SIG-M5 treated with dmso at 0.1 percent for 504 hours (cell line): ENCODE results near the gene PLPP2.
A peak's percentile ranks its signal among the peaks of the same experiment; 100 is the strongest.

Source experiments
- DNase-seq: peaks from one replicate; lab custom pipeline; 2025; ENCODE audit not compliant: unreplicated experiment; lab: John Stamatoyannopoulos, UW

Gene PLPP2

DNA sequence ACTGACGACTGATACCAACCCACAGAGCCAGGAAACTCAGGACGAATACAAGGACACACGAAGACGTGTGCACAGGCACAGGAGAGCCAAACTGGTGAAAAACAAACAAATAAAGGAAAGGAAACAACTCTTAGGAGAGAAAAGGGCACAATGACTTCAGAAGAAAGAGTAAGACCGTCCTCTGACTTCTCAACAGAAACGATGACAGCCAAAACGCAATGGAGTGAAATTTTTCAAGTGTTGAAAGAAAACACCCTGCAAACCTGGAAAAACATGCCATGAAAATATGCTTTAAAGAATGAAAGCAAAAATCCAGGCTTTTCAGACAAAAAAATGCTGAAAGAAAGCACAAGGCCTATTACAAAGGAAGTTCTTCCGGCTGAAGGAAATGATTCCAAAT, 24.6 kb upstream of the PLPP2 start:
- DNase-seq, result no peak

DNA sequence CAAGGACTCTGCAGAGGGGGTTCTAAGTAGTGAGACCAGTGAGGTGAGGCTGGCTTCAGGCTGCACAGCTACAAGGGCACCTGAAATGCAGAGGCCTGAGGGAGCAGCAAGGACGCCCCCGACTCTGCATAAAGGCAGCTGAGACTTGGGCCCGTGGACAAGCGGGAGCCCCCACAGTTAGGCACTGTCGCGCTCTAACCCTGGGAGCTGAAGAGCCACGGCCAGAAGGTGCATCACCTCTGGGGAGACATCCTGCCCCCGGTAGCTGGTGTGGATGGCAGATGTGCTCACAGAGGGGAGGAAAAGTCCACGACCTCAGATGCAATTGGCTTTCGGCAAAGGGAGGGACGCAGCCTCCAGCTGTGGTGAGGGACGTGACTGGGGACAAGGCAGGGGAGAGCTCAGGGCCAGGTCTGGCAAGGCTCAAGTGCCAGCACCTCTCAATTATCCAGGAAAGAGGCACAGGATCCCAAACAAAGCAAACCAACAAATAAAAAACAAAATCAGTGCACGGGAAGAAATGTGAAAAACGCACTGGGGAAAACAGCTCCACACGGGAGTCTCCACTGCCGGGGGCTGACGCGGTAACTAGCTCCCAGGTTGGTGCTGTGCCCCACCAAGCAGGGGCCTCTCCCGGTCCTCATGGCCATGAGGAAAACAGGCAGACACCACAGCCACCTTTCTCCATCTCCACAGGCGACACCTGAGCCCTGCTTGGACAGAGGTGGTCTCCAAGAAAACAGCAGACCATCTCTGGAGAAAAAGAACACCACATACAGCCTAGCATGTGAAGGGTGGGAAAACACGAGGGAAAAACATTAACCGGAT, 23.0 kb upstream of the PLPP2 start:
- no peak for DNase-seq

DNA sequence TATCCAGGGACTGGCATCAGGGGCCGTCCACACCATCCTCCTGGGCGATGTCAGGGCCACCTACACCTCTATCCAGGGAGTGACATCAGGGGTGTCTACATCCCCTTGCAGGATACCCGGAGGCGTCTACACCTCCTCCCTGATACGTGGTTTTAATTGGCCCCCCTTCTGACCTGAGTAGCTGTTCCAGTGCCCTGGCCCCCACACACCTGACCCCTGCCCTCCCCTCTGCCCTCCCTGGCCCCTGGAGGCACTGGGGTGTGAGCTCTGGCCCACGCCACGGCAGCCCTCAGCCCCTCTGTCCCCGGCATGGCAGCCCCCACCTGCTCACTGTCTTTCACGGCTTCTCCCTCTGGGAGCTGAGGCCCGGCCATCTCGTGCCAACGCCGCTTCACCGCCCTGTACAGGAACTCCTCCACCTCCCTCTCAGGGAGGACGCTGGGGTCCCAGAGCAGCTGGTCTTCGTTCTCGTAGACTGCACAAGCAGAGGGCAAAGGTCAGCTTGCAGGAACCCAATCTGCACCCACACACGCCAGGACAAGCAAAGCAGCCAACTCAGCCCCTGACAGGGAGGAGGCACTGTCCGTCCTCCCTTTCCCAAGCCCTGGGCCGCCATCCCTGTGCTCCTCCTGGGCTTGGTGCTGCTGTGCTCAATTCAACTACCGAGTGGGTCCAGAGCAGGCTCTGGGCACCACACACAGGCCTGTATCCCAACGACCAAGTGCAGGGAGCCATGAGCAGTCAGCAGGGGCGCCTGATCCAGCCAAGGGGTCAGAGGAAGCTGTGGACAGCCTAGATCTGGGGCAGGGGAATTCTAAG, 22.2 kb upstream of the PLPP2 start:
- DNase-seq, result no peak

DNA sequence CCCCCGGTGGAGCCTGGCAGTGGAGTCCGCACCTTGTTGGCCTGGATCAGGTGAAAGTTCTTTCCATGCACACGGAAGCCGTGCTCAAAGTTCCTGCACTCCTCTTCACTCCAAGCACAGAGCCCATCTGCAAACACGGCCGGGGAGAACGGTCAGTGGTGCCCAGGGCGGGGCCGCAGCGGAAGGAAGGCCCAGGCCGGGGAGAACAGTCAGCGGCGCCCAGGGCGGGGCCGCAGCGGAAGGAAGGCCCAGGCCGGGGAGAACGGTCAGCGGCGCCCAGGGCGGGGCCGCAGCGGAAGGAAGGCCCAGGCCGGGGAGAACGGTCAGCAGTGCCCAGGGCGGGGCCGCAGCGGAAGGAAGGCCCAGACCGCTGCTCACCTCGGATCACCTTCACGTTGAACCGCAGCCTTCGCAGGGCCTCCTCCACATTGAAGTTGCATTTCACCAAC, 20.6 kb upstream of the PLPP2 start:
- DNase-seq, result no peak

DNA sequence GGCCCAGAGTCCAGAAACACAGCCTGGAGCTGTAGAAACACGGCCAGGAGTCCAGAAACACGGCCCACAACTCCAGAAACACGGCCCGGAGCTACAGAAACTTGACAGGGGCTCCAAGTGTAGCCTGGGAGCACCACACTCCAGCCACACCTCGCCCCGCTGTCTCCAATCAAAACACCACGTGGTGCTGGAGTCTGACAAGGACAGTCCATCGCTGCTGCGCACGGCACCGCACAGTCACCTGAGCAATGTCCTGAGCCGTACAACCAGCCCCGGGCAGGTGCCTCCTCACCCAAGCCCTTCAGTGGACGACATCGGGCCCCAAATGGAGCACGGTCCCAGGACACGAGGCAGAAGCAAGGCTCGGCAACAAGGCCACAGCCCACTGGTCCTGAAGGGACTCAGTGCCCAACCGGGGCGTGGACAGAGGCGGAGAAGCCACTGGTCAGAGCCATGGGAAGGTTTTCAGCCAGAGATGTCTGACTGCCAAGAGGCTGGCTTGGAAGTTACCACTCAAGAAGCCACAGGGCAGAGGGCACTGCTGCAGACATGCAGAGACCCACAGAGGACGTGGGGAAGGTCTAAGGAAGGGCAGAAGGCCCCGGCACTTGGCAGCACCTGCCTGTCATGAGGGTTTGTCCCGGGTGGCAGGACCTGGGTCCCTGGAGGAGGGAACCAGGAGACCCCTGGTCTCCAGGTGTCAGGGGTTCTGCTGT, 19.7 kb upstream of the PLPP2 start:
- no peak for DNase-seq

DNA sequence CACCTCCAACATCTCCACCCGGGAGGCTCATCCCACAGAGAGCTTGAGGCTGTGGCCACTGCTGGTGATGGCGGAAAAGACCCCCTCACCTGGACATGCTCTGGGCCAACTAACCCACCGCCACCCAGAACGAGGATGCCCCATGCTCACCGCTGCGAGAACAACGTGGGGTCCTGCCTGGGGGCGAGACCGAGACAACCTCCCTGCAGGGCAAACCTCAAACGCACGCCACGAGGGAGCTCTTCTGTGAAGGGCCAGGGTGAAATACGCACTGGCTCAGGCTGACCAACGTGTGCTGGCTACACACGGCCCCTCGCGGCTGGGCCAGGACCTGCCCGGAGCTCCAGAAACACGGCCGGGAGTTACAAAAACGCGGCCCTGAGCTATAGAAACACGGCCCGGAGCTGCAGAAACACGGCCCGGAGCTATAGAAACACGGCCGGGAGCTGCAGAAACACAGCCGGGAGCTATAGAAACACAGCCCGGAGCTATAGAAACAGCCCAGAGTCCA, 19.0 kb upstream of the PLPP2 start:
- DNase-seq, result no peak

DNA sequence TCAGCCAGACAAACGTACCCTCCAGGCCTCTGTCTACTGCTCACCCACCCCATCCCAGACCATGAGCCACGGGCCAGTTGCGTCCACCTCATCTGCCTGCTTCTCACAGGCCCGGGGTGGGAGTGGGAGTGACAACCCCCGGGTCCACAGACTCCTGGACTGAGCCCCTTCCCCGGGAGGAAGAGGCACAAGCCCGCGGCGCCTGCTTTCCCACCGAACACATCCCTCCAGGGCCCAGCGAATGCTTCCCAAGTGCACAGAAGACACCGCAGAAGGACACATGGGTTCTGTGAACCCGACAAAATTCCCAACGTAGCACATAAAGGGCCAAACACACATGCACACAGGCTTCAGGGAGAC, 18.0 kb upstream of the PLPP2 start:
- DNase-seq, result no peak

DNA sequence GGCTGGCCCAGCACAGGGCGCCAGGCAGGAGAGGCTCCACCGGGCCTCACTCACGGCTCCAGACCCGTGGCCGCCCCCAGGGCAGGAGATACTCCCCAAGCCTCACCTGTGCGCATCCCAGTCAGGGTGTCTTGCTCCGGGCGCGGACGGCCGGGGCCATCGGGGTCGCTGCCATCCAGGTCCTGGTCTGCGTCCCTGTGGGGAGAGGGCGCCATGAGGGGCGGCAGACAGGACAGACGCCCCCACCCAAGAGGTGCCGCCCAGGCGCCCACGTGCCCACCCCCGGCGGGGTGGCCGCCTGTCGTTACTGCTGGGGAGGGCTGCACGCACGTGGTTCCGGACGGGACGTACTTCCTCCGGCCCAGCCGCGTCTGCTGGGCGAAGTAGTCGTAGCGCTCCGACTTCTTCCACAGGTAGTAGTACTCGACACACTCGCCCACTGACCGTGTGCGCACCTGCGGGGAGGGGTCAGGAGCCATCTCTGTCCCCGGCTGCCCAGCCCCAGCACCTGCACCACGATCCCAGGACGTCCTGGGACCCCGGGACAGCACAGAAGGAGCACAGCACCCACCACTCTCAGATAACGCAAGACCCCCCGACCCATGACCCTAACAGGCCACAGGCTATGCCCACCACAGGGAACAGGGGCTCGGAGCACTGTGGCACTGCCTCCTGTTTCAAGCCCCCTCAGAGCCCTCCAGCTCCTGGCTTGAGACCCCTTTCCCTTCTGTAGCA, 17.4 kb upstream of the PLPP2 start:
- no peak for DNase-seq

DNA sequence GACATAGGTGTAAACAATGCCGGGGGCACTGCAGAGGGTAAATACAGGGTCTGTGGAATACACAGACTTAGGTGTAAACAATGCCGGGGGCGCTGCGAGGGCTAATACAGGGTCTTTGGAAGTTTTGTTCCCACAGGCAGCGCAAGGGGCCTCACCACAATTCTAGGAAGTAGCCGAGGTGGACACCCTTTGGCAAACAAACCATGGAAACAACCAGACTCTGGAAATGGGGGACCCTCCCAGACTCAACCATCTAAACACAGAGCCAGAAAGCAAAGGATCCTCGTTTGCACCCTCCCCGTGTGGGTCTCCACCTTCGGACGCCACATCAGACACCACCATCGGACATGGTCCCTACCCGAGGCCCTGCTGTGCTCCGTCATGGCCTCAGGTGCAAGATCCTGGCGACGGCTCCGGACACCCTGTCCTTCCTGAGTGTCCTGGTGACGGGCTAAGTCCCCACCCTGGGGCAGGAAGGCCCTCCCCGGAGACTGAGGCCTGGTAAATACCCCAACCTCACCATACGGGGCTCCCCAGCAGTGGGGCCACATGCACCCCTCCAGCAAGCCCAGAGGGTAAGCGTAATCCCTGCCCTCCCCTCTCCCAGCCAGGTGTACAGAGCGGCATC, 16.7 kb upstream of the PLPP2 start:
- DNase-seq, result no peak

DNA sequence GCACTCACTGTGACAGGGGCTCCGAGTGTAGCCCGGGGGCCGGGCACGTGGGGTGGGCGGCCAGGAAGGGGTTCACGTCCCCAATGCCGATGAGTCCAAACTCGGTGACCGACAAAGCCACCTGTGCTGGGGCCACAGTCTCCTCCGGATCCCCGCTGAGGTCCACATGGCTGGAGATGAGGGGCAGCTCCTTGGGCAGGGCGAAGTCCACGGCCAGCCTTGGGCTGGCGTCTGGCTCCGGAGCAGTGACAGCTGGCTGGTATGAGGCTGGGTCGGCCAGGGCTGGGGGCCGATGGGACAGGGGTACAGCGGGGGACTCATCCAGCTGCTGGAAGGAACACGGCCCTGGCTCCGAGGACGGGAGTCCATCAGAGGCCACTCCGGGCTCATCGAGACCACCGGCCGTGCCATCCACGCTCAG, 15.9 kb upstream of the PLPP2 start:
- DNase-seq, result no peak

DNA sequence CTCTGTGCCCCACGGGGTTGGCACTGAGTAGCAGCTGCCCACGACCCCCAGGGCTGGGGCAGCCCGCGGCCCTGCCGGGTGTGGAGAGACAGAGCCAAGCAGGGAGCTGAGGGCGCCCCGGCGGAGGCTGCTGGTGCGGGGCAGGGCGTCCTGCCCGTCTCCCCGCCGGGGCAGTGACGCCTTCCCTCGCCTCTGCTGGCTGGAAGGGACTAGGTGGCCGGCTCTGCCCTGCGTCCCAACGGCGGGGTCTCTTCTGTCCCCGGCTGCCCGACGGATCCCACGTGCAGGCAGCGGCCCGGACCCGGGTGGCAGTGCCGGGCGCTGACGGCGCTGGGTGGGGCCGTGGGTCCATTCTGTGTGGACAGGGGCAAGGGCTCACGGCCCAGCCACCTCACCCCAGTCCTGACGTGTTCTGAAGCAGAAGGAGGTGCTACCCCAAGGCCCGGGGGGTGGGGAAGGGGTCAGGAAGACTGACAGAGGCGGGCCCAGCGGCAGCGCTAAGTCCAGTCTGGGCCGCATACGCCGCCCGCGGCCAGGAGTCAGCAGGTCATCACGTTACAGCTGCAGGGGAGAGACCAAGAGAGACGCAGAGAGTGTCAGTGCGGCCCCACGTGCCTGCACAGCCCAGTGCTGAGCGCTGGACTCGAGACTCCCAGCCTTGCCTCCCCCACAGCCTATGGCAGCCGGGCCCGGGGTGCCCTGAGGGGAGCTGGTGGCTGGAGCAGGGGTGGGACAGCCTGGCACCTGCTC, 15.1 kb upstream of the PLPP2 start:
- no peak for DNase-seq

DNA sequence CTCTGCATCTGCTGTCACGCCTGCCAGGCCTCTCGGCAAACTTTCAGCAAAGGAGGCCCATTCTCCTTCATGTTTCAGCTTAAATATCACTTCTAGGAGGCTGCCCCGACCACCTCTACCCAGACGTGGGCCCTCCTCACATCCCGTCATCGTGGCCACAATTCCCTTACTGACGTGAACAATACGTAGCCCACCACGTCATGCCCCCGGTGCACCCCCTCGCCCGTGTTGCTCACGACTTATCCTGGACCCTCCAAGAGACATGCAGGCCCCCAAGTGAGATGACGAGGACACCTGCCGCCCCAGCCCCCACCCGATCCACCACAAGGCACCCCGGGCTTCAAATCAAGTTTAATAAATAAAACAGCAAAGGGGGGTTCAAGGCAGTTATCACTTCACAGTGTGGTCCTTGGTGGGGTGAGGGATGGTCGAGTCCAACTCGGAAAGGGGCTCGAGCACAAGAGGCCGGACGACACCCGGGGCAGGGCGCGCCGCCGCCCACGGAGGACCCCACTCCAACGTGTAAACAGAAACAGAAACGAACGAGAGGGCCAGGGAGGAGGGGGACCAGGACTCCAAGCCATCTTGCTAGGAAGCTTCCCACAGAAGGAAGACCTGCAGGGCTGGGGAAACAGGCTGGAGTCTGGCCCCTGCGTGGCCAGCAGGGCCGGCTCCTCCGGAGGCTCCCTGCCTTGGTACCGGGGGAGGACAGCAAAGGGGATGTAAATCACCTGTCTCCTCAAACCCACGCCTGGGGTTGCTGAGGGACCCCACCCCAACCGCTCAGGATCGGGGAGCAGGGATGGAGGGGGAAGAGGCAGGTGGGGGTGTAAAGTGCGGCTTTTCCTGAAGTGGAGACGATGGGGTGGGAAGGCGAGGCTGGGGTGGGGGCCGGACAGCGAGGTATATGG, 14.3 kb upstream of the PLPP2 start:
- no peak for DNase-seq

DNA sequence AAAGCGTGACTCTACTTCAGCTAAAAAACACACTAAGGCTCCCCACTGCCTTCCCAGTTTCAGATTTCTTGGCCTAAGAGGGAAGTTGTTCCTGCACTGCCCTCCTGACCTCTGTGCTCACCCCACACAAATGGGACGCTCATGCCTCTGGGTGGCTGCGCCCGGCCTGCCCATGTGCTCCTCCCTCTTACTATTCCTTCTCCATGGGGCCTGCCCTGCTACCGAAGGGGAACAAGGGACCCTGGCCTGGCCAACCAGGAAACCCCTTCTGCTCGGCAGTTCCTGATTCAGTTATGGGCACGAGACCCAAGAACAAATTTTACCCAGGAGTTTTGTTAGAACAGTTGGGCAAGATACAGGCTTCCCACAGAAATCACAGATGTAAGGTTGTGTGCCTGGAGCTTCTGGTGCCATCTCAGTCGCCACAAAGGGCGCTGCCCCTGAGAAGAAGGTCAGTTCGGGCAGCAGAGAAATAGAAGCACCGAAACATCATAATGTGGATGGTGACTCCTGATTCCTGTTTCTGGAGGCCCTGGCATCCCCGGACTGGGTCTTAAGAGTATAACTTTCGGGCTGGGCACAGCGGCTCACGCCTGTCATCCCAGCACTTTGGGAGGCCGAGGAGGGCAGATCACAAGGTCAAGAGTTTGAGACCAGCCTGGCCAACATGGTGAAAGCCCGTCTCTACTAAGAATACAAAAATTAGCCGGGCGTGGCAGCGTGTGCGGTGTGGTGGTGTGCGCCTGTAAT, 5.4 kb upstream of the PLPP2 start:
- DNase-seq, result no peak

DNA sequence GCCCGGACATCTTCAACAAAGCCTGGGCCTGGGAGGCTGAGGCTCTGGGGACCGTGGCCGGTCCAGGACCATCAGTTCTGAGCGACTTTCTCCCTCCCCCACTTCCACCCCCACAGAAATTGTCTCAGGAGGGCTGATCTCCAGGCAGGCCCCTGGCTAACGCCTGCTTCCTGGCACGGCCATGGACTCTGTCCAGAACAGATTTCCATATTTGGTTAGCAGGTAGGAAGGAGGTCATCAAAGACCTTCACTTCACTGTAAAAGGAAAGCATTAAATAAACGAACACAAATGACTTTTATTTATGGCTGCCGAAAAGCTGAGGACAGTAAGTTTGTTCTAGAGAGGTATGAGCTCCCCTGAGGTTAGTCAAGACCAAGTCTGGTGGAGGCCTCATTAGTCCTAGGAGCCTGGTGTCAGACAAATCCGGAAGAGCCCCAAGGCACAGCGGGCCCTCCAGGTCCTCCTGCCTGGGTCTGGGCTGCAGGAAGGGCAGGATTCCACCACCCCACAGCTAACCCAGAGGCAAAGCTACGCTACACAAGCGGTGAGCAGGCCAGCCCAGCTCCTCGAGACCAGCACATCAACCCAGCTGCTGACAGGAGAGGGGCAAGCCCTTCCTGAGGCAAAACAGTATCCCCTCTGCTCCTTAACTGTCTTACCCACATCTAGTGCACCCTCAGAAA, 4.6 kb upstream of the PLPP2 start:
- DNase-seq, result no peak

DNA sequence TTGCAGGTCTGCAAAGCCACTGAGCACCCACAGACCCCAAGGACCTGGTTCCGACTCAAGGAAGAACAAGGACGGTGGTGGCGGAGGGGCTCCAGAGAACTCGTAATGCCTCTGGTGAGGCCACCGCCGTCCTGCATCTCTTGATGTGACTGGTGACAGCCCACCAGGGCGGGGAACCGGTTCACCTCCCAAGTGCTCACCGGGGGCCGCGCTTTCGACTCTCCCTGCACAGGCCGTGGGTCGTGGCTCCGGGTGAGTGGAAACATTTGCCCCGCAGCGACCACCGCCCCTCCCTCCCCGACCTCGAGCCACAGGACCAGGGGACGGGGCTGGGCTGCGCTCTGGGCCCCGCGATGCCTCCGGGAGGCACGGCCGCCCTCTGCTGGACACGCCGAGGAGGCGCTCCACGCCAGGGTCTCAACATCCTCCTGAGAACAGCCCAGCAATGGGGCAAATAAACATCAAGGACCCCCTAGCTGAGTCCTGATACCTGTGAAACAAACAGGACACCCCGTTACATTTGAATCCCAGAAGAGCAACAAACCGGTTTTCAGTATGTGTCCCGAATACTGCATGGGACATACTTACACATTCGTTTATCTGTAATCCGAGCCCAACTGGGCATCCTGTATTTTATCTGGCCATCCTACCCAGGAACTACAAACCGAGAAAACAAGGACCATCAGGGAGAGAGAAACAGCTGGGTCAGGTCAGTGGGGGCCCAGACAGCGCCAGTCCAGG, 3.9 kb upstream of the PLPP2 start:
- DNase-seq, result peak; percentile 19

DNA sequence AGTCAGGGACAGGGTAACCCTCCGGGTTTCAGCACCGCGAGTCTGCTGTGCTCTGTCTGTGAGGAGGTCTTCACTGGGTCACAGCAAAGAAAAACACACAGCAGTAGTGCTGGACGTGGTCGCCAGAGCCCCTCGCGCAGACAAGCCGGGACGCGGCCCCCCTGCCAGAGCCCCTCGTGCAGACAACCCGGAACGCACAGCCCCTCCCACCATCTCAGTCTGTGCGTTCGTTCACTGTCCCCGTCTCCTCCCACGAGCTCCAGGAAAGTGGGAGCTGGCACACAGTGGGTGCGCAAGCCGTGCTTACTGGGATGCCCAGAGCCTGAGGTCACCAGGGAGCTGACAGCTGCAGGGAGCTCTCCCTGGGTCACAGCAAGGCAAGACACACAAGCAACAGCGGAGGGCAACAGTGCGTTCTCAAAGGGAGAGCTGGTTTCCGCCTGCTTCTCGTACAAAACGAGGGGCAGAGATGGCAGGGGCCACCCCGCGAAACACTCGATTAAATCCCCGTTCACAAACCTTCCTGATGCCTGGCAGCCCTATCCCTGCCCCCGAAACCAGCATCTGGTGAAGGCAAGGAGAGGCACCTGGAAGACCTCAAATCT, 3.2 kb upstream of the PLPP2 start:
- no peak for DNase-seq
